Measurements from ENCODE around the gene PGM5. TPM values are rescaled to one million over a fixed set of nuclear protein-coding genes. Genes with fewer than 3 reads are reported as not detected.

The PGM5 gene
- total RNA-seq, 1 experiment from 2014 or later: 0.13 TPM

- TF ChIP-seq ATF6 (CRISPR knock-in tag; IDR thresholded peaks at IDR 0.05) (no peak), JAZF1 (CRISPR knock-in tag; IDR thresholded peaks at IDR 0.05) (no peak)
These were observed 73.2 kb downstream of the PGM5 start (continued) for GRCh38 chr9:68429631-68430030.

GRCh38 chr9:68431307-68431706 lies 74.9 kb downstream of the PGM5 start:
- POLR2A ChIA-PET: no interaction called here
- Mint-ChIP-seq H3K27ac (no peak overlapping the region), H3K36me3 (no peaks in the 10 kb centered on the region), H3K9me3 (no peaks in the 10 kb centered on the region), H3K4me3 (no peak overlapping the region), H3K27me3 (ENCODE audit: low read depth) (peaks cover 8% of the 10 kb centered on the region; the same call in 1 of the 2 replicates), H3K4me1 (no peaks in the 10 kb centered on the region)
- no peak for TF ChIP-seq IRF1 (CRISPR knock-in tag; IDR thresholded peaks at IDR 0.05)
- no peak for TF ChIP-seq ATF1 (CRISPR knock-in tag; IDR thresholded peaks at IDR 0.05)
- TF ChIP-seq ATF6 (CRISPR knock-in tag; IDR thresholded peaks at IDR 0.05): no peak
- TF ChIP-seq STAT6 (CRISPR knock-in tag; conservative IDR thresholded peaks at IDR 0.05; ENCODE audit: low read depth): no peak
- TF ChIP-seq NFATC4 (CRISPR knock-in tag; IDR thresholded peaks at IDR 0.05): no peak
- TF ChIP-seq KAT7 (CRISPR knock-in tag; IDR thresholded peaks at IDR 0.05; ENCODE audit: borderline replicate concordance): no peak
- TF ChIP-seq MAX (CRISPR knock-in tag; IDR thresholded peaks at IDR 0.05): no peak
- no peak for TF ChIP-seq CTCF (IDR thresholded peaks at IDR 0.05)
- TF ChIP-seq MXD4 (CRISPR knock-in tag; IDR thresholded peaks at IDR 0.05; ENCODE audit: borderline replicate concordance): no peak
- TF ChIP-seq FOXP4 (CRISPR knock-in tag; IDR thresholded peaks at IDR 0.05): no peak
- no peak for TF ChIP-seq ZNF121 (CRISPR knock-in tag; IDR thresholded peaks at IDR 0.05)
- TF ChIP-seq ZNF138 (CRISPR knock-in tag; conservative IDR thresholded peaks at IDR 0.05): no peak
- DNase-seq (ENCODE audit: low spot score) (no peak), ATAC-seq (no peak)
- CTCF ChIA-PET: interaction anchor here (0.6 to 1.0 kb wide), 2 partner anchors 14 to 137 kb away, joined by 4 read pairs; no protein-coding TSS in a partner anchor
